Glomerular visceral epithelial cell (primary cell): Measurements from ENCODE around the gene ATP1A4.
"Not testable (repeated sequence)": the region's sequence is repeated elsewhere in the genome, so short reads cannot be mapped to it uniquely, and the experiment has no call there.

ENCODE experiments used
- DNase-seq: peaks from one replicate; pipeline ENCODE4 v3.0.0-alpha.2; 2016; ENCODE audit errors: extremely low spot score

Gene ATP1A4

GRCh38 chr1:160151303-160151702 lies at the start of gene ATP1A4:
Gene ATP1A4, plus strand, starts transcription at chr1:160151603. Its CDS starts 438 bp downstream, at chr1:160152041.
- DNase-seq, result no peak

GRCh38 chr1:160101717-160102522 lies 49.5 kb upstream of the ATP1A4 start:
- DNase-seq, result no peak

DNA sequence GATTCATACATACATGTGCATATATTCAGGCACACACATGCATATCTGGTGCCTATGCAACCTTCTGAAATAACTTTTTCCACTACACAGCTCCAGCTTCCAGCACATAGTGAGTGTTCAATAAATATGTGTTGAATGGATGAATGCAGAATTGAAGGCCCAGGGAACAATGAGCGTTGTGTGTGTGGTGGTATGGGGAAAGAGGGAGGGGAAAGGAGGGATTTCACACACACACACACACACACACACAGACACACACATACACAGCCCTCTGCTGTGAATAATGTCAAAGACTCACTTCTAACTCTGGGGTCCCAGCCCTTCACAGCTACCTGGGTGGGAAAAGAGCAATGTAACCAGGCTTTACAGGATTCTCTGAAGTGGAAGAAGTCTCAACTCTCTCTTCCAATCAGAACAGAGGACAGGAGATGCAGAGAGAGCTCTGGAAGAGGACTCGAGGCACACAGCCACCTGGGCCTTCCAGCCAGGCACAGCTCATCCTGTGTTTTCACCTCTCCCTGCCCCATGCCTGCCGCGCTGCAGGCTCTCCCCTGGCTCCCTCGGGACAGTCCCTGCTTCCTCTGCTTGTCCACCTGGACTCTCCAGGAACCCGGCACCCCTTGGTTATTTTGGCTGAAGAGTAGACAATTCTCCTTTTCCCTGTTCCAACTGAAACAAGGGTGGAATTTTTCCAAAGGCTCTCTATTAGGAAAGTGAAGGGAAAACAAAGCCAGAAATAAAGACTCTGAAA lies 47.6 kb upstream of the ATP1A4 start:
- DNase-seq, result no peak

DNA sequence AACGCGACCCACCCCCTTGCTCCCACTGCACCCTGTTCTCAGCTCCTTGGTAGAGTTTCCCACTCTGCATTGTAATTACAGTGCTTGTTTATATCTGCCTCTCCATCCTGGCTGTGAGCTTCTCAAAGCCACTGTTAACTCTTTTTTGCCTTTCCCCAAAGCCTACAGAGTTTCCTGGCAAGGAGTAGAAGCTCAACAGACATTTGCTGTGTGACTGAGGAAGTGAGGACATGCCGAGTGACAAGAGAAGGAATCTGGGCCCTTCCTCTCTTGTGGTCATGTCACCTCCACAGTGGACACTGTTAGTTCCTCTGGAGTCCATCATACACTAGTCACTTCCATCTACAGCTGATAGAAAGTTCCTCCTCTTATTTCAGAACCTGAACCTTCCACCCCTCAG lies 46.9 kb upstream of the ATP1A4 start:
- no peak for DNase-seq

GRCh38 chr1:160105155-160105554 lies 46.2 kb upstream of the ATP1A4 start:
- no peak for DNase-seq

DNA sequence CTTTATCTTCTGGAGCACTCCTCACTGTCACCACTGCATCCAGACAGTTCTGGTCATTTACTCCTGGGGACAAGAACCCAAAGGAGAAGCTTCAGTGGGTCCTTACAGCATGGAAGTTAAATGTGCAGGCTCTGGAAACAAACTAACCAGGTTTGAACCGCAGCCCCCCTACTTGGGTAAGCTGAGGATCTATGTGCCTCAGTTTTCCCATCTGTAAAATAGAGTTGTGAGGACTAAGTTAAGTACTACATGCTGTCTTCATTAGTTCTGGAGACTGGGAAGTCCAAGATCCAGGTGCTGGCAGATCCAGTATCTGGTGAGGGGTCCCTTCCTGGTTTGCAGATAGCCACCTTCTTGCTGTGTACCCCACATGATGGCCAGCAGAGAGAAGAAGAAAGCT lies 43.9 kb upstream of the ATP1A4 start:
- DNase-seq, result no peak

DNA sequence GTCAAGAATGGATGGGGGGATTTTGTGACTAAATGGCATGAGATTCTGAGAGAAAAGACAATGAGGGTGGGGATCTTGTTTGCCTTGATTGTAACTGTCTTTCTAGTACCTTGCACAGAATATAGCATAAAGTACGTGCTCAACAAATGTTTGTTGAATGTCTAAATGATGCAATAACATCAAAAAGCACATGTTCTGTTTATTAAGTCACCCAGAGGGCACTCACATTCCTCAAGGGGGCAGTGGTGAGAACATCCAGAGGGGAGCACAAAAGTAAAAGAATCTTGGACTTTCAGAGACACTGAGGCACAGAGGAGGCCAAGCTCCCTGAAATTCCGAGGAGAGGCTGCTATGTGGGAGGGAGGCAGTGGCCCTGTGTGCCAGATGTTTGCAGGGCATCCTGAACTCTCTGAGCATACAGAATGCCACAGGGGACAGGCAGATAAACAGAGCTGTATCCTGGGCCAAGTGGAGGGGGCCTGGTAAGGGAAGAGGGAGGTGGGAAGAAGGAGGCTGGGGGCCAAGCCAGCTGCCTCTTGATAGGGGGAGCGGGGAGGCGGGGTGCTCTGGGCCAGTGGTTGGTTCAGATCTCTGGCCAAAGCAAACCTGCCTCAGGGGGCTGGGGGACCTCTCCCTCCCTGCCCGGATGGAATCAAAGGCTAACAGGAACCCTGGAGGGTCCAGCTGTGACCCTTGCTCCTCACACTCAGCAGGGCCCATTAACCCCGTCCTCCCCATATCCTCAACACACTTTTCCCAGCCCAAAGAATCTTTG lies 42.3 kb upstream of the ATP1A4 start:
- DNase-seq, result peak; percentile 32

DNA sequence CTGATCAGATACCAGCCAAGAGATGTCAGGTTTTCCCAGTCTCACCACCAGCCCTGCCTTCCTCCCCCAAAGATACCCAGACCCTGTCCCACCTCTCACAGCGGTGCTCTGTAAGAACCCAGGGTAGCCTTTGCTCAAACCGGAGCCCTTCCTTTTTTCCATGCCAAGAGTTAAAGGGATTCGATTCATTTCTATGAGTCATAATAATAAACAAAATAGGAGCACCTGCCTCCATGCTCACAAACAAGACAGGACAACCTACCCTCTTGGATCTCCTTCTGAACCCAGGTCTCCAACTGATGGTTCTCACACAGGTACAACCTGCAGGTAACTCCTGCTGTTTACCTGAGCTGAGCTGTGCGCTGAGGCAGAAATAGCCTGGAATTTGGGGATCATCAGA lies 41.7 kb upstream of the ATP1A4 start:
- DNase-seq, result no peak

- not testable (repeated sequence) for DNase-seq
Measured at GRCh38 chr1:160111462-160111861, 39.9 kb upstream of the ATP1A4 start.

DNA sequence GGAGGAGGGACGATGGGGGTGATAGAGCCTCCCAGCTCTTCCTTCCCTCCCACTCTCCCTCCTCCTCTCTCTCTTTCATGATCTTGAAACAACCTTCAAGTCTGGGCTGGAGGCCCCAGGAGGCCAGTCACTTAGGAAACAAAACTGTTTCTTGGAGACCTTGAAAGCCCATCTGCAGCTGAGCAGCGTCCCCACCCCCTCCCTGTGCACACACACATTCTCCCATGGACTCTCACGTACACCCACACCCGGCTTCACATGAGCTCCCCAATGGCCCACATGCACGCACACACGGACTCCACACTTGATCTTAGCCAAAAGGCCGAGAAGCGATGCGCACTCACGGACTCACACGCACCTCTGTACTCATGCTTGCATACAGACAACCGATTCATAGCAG lies 39.0 kb upstream of the ATP1A4 start:
- DNase-seq, result no peak

DNA sequence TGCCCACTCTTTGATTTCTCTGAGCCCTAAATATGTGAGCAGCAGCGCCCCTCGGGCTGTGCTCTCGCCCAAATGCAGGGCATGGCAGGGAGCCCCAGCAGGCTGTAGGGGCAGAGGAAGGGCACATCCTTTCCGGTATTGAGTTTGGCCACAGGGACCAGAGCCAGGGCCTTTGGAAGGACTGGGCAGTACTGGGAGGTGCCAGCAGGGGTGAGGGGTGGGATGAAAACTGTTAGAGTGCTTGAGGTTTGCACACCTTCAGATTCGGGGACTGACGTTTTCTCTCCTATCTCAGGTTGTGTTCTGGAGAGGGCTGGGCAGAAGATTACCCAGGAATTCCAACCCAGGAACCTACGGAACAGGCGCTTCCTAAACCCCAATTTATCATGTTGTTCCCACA lies 38.0 kb upstream of the ATP1A4 start:
- no peak for DNase-seq

DNA sequence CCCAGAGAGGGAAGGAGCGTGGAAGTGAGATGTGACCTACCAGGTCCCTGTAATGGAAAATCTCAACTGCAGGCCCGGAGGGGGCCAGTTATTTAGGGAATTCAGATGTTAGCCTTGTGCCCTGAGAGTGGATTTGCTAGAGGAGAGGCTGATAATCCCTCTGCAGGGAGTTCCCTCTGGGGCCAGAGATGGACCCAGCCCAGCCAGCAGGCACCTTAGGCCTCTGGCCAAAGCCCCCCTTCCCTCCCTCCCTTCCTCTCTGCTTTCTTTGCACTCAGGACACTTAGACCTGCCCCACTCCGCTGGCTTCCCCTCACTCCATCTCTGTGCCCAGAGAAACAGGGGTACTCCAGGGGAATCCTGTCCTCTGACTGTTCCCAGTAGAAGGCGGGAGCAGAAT lies 37.3 kb upstream of the ATP1A4 start:
- no peak for DNase-seq

DNA sequence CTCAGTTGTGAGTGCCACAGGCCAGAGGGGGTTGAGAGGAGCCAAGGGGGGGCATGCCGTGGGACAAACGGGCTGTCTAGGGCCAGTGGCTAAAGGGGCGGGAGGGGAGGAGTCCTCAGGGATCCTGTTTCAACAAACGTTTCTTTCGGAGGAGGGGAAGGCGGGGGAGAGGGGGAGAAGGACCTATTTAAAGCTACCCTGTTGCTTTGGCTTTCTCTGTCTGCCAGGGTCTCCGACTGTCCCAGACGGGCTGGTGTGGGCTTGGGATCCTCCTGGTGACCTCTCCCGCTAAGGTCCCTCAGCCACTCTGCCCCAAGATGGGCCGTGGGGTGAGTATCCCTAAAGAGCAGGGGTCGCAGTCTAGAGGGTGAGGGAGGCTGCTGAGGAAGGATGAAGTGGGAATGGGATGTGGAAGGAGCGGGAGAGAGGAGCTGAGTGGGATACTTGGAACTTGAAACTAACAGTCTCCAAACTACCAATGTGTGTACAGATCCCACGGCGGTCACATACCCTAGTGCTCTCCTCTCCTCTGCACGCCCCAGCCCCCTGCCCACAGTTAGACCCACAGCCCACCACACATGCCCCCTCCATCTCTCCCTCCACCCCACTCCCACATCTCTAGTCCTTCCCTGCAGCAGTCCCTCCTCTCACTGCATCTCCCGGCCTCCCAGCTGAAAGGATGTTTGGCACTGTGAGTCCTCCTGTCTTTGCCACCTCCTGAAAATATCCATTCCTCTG lies 35.7 kb upstream of the ATP1A4 start, which contains the start of gene ATP1A2:
ATP1A2 (plus strand) TSS at position 215 of the 738 bp plus-strand sequence; CDS start at position 318, 103 bp downstream.
- DNase-seq, result no peak

DNA sequence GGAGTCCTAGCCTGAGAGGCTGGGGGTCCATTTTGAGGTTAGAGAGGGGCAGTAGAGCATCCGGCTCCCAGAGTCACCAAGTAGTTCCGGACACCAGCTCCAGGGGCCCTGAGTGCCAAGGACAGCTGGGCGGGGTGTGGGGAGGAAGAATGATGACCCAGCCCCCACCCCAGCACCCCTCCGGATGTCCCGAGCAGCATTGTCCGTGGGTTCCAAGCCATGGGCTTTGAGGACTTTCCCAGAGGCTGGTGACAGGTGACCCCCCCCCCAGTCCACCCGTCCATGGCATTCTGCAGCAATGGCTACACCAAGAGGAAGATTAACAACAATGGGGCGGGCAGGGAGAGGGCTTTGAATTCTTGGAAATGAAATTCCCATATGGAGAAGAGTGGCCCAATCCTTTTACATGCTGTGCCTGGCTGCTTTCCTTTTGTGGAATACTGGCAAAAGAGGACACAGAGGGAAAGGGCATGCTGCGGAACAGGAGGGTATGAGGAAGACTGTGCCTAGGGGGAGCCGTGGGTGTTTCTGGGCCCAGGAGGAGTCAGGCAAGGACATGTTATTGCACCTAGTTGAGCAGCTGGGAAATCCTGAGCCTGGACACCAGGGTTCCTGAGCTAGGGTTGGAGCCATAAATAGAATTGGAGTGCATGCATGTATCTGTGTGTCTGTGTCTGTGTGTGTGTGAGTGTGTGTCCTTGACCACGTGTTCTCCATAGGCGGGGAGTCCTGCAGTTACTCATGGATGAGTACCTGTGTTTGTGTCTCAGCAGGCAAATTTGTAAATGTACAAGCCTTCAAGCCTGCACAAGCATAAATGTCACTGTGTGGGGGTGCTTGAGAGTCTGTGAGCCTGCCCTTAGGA lies 34.9 kb upstream of the ATP1A4 start:
- DNase-seq, result no peak

GRCh38 chr1:160117300-160117699 lies 34.1 kb upstream of the ATP1A4 start:
- DNase-seq, result no peak

- DNase-seq, result no peak
Measured at GRCh38 chr1:160117709-160118183, 33.7 kb upstream of the ATP1A4 start.

- no peak for DNase-seq
Measured at GRCh38 chr1:160118928-160119327, 32.5 kb upstream of the ATP1A4 start.

DNA sequence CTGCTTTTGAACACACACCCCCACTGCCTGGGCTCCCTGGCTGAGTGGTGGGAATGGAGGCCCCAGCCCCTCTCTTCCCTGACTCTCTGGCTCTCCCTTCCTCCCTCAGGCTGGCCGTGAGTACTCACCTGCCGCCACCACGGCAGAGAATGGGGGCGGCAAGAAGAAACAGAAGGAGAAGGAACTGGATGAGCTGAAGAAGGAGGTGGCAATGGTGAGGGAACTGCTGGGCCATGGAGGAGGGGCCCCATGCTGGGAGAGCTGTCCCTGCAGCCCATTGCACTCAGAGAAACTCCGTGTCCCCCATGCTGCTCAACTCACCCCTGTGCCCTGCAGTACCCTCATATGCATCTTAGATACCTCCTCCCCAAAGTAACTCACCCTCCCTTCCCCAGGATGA lies 30.6 kb upstream of the ATP1A4 start:
- no peak for DNase-seq

DNA sequence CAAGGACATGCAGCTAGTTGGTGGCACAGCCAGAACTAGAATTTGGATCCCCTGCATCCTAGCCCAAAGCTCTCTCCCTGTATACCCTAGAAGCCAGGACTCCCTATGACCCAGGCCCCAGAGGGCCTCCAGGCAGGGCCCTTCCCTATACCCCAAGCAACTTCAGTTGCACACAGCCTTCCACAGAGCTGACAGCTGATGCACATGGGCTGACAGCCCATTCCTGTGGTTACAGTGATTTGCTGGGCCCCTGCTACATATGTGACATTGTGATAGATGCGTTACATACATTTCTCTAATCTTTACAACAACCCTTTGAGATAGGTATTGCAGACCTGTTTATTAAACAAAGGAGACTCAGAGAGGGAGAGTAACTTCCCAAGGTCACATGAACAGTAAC lies 30.0 kb upstream of the ATP1A4 start:
- no peak for DNase-seq

DNA sequence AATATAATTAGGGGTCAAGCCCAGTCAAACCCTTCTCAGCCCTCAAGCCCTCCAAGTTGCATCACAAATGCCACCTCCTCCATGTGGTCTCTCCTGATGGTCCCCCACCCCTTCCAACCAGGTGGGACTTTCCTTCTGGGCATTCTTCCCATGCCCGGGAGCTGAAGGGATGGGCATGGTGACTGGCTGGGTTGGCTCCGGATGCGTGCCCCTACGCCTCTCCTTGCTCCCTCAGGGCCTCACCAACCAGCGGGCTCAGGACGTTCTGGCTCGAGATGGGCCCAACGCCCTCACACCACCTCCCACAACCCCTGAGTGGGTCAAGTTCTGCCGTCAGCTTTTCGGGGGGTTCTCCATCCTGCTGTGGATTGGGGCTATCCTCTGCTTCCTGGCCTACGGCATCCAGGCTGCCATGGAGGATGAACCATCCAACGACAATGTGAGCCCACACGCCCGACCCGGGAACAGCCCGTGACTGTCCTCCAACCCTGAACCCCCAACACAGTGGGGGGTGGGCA lies 28.4 kb upstream of the ATP1A4 start:
- DNase-seq, result no peak
